ENCODE data around the gene DYNLRB2.
A peak's percentile ranks its signal among the peaks of the same experiment; 100 is the strongest.

DYNLRB2 gene

DNA sequence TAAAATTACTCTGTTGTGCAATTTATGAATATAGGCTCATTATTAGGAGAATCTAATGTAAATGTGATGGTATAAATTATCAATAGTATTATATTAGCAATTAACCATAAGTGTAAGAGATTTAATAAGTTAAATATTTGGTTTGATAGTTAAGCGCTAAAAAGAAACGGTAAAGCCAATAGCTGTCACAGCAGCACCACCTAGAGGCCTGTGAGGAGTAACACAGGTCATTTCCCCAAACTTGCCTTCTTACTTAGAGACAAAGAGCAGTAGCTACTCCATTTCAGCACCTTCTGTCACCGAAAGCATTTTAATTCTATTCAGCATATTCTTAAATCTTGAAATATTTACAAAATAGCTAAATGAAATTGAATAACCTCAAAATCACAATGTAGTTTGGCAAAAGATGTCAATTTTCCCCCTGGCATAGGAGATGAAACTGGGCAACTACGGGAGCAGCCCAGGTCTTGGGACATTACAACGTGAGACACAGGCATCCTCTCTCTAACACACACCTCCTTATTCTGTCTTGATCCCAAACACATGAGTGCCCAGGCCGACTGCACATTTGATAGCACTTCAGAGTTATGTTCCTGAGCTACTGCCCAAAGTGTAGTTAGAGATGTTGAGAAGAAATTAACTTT lies 14.3 kb upstream of the DYNLRB2 start:
- Mint-ChIP-seq H3K27me3 (peaks cover 3% of the 10 kb centered on the region), H3K36me3 (ENCODE audit: low read depth) (no peaks in the 10 kb centered on the region), H3K4me3 (no peak overlapping the region), H3K9me3 (no peaks in the 10 kb centered on the region), H3K4me1 (ENCODE audit: low read depth) (no peaks in the 10 kb centered on the region), H3K27ac (no peak overlapping the region)
- intact Hi-C loops (cut with micrococcal nuclease), result loop anchor here (1.0 to 5.0 kb wide), 4 partner anchors 281 to 1819 kb away; no protein-coding TSS in a partner anchor

DNA sequence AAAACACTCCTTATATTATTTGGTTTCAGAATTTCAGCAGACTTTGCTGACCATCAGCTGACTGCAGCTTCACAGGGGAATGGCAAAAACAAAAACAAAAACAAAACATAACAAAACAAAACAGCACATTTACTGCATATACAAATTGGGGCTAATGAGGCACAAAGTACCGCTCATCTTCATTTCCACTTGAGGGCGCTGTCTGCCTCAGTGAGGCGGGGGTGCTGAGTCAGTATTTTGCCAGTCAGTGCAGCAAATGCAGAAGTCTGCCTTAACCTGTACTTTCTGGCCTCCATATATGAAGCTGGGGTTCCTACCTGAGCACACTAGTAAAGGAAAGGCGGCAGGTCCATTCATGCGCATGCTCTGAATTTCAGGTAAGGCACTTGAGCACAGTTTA lies 13.5 kb upstream of the DYNLRB2 start:
- intact Hi-C loops (cut with micrococcal nuclease), result loop anchor here (1.0 to 5.0 kb wide), 3 partner anchors 280 to 1820 kb away; no protein-coding TSS in a partner anchor
- Mint-ChIP-seq H3K9me3 (no peaks in the 10 kb centered on the region), H3K4me1 (ENCODE audit: low read depth) (no peaks in the 10 kb centered on the region)

DNA sequence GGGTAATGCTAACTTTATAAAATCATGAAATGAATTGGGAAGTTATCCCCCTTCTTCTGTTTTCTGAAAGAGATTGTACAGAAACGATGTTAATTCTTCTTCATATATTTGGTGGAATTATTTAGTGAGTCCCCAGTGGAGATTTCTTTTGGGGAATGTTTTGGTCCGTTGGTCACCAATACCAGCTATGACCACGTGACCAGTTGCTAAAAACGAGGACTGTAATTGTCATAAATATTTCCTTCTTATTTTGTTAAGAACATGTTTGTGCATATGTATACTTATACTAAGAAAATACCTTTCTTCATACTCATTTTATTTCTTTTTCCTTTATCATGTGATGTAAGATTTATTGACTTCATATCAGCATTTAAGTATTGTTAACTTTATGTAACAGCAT lies 10.3 kb upstream of the DYNLRB2 start:
- Mint-ChIP-seq H3K36me3 (ENCODE audit: low read depth) (no peaks in the 10 kb centered on the region), H3K9me3 (no peaks in the 10 kb centered on the region), H3K27ac (no peak overlapping the region), H3K4me3 (no peak overlapping the region), H3K27me3 (peaks cover 18% of the 10 kb centered on the region), H3K4me1 (ENCODE audit: low read depth) (no peaks in the 10 kb centered on the region)
- intact Hi-C loops (cut with micrococcal nuclease), result no loop called here

More for the DNA sequence above, 13.5 kb upstream of the DYNLRB2 start:
- Mint-ChIP-seq H3K36me3 (ENCODE audit: low read depth) (no peaks in the 10 kb centered on the region), H3K27me3 (peaks cover 4% of the 10 kb centered on the region), H3K27ac (no peak overlapping the region), H3K4me3 (no peak overlapping the region)

DNA sequence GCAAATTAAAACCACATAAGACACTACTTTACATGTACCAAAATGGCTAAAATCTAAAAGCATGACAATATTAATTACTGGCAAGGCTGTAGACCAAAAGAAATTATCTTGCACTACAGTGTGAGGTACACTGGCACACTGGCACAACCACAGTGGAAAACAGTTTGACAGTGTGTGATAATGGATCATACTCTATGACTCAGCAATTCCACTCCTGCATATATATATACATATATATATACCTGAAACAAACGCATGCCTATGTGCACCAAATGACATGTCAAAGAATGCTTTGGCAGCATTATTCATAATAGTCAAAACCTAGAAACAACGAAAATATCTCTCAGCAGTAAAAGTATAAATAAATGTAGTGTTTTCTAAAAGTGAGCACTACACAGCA lies 4.6 kb upstream of the DYNLRB2 start:
- Mint-ChIP-seq H3K4me1 (ENCODE audit: low read depth) (peaks cover 9% of the 10 kb centered on the region), H3K4me3 (no peak overlapping the region), H3K27me3 (peaks cover 33% of the 10 kb centered on the region), H3K9me3 (no peaks in the 10 kb centered on the region), H3K27ac (no peak overlapping the region), H3K36me3 (ENCODE audit: low read depth) (no peaks in the 10 kb centered on the region)
- intact Hi-C loops (cut with micrococcal nuclease), result no loop called here

DNA sequence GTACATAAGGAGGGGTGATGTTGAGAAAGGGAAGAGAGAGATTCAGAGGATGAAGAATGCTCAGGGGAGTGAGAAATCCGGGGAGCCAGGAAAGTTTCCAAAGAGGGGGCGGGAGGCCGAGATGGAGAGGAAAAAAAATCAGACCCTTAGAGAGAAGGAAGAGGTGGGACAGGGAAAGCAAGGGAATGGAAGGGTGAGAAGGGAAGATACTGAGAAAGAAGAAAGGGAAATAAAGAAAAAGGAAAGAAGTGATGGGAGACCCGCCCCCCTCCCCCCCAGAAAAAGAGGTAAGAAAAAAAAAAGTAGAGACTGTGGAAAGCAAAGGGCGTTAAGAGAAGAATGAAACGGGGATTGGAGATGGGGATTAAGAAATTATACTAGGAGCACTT lies 507 bp downstream of the DYNLRB2 start:
- Mint-ChIP-seq H3K4me1 (ENCODE audit: low read depth) (peaks cover 12% of the 10 kb centered on the region), H3K27me3 (peaks cover 18% of the 10 kb centered on the region), H3K4me3 (peak overlapping the region; percentile 79), H3K27ac (peak overlapping the region; percentile 89), H3K36me3 (ENCODE audit: low read depth) (no peaks in the 10 kb centered on the region), H3K9me3 (no peaks in the 10 kb centered on the region)
- intact Hi-C loops (cut with micrococcal nuclease), result loop anchor here (5.0 to 10.0 kb wide), 2 partner anchors 114 to 261 kb away; partner anchors contain the start of gene CDYL2

DNA sequence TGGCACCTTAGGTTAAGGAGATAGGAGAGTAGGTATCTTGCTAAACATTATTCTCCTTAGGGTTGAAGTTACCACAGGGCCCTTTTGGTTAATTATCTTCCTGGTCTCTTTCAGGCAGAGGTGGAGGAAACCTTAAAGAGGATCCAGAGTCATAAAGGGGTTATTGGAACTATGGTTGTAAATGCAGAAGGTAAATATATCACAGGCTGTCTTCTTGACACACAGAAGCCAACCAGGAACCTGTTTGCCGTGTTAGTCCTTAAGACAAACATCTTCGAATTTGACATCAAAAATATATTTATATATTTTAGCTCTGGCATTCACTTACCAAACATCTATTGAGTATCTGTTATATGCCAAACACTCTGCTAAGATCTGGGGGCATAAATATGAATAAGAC lies 2.4 kb downstream of the DYNLRB2 start:
- intact Hi-C loops (cut with micrococcal nuclease), result loop anchor here (5.0 to 10.0 kb wide), 2 partner anchors 112 to 259 kb away; partner anchors contain the start of gene CDYL2
- Mint-ChIP-seq H3K4me3 (no peak overlapping the region), H3K9me3 (no peaks in the 10 kb centered on the region), H3K4me1 (ENCODE audit: low read depth) (peaks cover 12% of the 10 kb centered on the region), H3K27me3 (peaks cover 15% of the 10 kb centered on the region), H3K36me3 (ENCODE audit: low read depth) (no peaks in the 10 kb centered on the region), H3K27ac (no peak overlapping the region)

DNA sequence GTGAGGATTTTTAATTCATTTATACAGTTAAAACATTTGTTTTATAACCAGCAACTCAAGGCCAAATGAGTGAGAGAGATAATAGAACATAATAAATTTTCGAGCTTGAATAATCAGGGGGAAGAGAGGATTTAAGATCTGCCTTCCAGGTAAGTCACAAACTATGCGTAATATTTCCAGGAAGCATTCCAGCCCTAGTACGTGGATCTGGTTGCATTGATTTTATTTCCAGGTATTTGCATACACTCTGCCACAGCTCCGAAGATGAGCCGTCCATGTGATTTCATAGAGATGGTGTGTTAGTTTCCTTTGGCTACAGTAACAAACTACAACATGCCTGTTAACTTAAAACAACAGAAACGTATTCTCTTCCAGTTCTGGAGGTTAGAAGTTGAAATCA lies 3.5 kb downstream of the DYNLRB2 start:
- Mint-ChIP-seq H3K4me1 (ENCODE audit: low read depth) (peaks cover 12% of the 10 kb centered on the region), H3K27me3 (peaks cover 10% of the 10 kb centered on the region), H3K9me3 (no peaks in the 10 kb centered on the region), H3K4me3 (no peak overlapping the region), H3K27ac (no peak overlapping the region), H3K36me3 (ENCODE audit: low read depth) (no peaks in the 10 kb centered on the region)
- intact Hi-C loops (cut with micrococcal nuclease), result loop anchor here (5.0 to 10.0 kb wide), 2 partner anchors 110 to 258 kb away; partner anchors contain the start of gene CDYL2

DNA sequence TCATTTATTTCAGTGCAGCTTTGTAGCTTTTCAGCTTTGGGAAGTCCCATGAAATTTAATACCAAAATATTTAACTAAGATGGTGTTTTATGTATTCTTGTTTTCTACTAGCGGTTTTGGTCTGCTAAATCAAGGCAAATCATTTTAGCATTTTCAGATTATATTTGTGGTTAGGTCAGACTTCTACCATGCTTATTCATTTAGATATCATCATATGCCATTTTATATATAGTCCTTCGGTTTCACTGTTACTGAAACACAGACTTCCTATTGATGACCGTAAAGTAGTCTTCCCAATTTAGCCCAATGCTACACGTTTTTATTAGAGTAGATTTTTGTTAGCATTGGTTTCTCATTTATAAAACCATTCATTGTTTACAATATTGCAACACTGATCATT lies 5.5 kb downstream of the DYNLRB2 start:
- peaks cover under 1% of the 10 kb centered on the region for H3K27me3 Mint-ChIP-seq
- no peaks in the 10 kb centered on the region for H3K36me3 Mint-ChIP-seq (ENCODE audit: low read depth)
- H3K27ac Mint-ChIP-seq, result no peak overlapping the region
- intact Hi-C loops (cut with micrococcal nuclease), result loop anchor here (10.0 kb wide), 1 partner anchor 109 kb away; no protein-coding TSS in a partner anchor
- no peaks in the 10 kb centered on the region for H3K9me3 Mint-ChIP-seq
- H3K4me3 Mint-ChIP-seq, result no peak overlapping the region
- H3K4me1 Mint-ChIP-seq (ENCODE audit: low read depth), result peaks cover 2% of the 10 kb centered on the region

DNA sequence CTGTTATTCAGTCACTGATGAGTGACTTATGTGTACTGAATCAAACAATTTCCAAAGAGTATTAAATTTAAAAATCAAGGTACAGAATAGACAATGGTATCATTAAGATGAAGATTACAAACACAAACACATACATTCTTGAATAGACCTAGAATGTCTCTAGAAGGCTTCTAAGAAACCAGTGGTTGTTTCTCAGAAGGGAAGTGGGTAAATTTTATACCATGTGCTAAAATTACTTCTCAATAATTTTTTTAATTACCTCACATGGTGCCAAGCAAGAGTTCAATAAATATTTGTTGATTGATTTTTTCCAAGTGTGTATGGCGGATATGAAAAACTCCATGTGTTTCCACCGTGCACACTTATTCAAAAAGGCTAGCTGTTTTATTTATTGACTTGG lies 6.4 kb downstream of the DYNLRB2 start:
- H3K36me3 Mint-ChIP-seq (ENCODE audit: low read depth), result no peaks in the 10 kb centered on the region
- H3K27ac Mint-ChIP-seq, result no peak overlapping the region
- no peaks in the 10 kb centered on the region for H3K9me3 Mint-ChIP-seq
- intact Hi-C loops (cut with micrococcal nuclease), result loop anchor here (10.0 kb wide), 1 partner anchor 108 kb away; no protein-coding TSS in a partner anchor
- no peaks in the 10 kb centered on the region for H3K4me1 Mint-ChIP-seq (ENCODE audit: low read depth)
- H3K4me3 Mint-ChIP-seq, result no peak overlapping the region
- H3K27me3 Mint-ChIP-seq, result no peaks in the 10 kb centered on the region

DNA sequence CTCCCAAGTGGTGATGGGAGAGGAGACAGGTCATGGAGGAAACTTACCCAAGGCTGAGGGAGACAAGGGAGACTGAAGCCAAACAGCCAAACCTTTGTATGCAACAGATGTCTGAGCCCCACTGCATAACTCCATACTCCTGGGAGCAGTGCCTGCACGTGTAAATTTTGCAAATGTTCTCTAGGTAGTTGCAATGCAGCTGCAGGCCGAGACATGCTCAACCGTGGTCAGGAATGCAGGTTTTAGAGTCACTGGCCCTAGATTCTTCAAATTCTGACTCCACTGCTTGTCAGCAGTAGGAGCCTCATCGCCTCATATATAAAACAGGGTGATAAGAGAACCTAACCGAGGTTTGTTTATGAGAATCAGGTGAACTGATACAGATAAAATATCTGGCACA lies 11.5 kb downstream of the DYNLRB2 start:
- no peak overlapping the region for H3K27ac Mint-ChIP-seq
- no peaks in the 10 kb centered on the region for H3K27me3 Mint-ChIP-seq
- H3K4me1 Mint-ChIP-seq (ENCODE audit: low read depth), result peaks cover 6% of the 10 kb centered on the region
- no peak overlapping the region for H3K4me3 Mint-ChIP-seq
- intact Hi-C loops (cut with micrococcal nuclease), result no loop called here
- H3K36me3 Mint-ChIP-seq (ENCODE audit: low read depth), result no peaks in the 10 kb centered on the region
- no peaks in the 10 kb centered on the region for H3K9me3 Mint-ChIP-seq

DNA sequence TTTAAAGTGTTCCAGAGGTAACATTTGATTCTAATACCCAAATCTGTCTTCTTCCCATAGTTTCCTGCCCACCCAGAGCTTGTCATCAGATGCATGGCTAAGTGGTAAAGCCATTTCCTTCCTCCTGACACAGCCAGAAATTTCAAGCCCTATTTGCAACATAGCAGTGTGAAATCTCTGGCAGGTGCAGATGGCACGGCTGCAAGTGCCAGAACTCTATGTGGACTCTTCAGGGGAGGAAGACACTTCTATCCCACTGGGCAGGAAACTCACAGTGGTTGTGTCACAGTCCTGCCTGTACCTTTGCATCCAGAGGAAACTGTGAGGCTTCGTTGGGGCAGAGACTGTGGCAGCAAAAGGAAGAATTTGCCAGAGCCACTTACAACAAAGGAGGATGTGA lies 13.2 kb downstream of the DYNLRB2 start:
- intact Hi-C loops (cut with micrococcal nuclease), result no loop called here
- H3K9me3 Mint-ChIP-seq, result no peaks in the 10 kb centered on the region
- no peaks in the 10 kb centered on the region for H3K36me3 Mint-ChIP-seq (ENCODE audit: low read depth)
- H3K27ac Mint-ChIP-seq, result no peak overlapping the region
- H3K4me1 Mint-ChIP-seq (ENCODE audit: low read depth), result peaks cover 6% of the 10 kb centered on the region
- no peaks in the 10 kb centered on the region for H3K27me3 Mint-ChIP-seq
- no peak overlapping the region for H3K4me3 Mint-ChIP-seq

DNA sequence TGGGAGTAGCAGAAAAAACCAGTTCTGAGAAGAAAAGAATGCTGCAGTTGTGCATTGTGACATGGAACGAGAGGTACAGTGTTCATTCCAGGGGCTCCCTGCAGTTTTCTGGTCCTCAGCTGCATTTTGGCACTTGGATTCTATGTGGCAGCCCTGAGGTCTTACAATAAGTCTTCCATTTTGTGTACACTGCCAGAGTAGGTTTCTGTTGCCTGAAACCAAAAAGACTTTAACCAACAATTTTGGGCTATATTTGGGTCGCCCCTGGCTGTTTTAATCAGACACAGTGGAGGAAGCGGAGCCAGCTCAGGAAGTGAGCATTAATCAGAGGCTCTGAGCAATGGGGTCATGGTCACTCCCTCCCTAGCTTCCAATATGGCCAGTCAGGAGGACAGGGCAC lies 15.7 kb downstream of the DYNLRB2 start:
- Mint-ChIP-seq H3K36me3 (ENCODE audit: low read depth) (no peaks in the 10 kb centered on the region), H3K27ac (no peak overlapping the region)
- intact Hi-C loops (cut with micrococcal nuclease), result no loop called here

DNA sequence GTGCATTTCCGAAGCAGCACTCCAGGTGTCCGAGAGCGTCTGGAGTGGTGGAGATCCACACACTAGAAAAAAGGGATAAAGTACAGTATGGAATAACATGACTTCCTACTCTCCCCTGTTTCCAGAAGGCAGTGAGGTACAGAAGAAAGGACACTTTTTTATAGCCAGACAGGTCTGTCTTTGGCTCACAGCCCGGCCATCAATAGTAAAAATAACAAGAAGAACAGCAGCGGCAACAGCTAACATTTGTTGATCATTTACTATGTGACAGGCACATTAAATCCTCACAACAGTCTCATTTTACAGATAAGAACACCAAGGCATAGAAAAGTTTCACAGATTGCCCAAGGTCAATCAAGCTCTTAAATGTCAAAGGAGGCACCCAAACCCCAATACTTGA lies 16.2 kb downstream of the DYNLRB2 start:
- H3K36me3 Mint-ChIP-seq (ENCODE audit: low read depth), result no peaks in the 10 kb centered on the region
- H3K27me3 Mint-ChIP-seq, result peaks cover 5% of the 10 kb centered on the region
- no peaks in the 10 kb centered on the region for H3K9me3 Mint-ChIP-seq
- intact Hi-C loops (cut with micrococcal nuclease), result no loop called here
- peaks cover 6% of the 10 kb centered on the region for H3K4me1 Mint-ChIP-seq (ENCODE audit: low read depth)
- H3K27ac Mint-ChIP-seq, result no peak overlapping the region
- H3K4me3 Mint-ChIP-seq, result no peak overlapping the region

More for the DNA sequence above, 15.7 kb downstream of the DYNLRB2 start:
- H3K9me3 Mint-ChIP-seq, result no peaks in the 10 kb centered on the region
- H3K4me3 Mint-ChIP-seq, result no peak overlapping the region
- peaks cover 6% of the 10 kb centered on the region for H3K4me1 Mint-ChIP-seq (ENCODE audit: low read depth)
- H3K27me3 Mint-ChIP-seq, result peaks cover 4% of the 10 kb centered on the region

DNA sequence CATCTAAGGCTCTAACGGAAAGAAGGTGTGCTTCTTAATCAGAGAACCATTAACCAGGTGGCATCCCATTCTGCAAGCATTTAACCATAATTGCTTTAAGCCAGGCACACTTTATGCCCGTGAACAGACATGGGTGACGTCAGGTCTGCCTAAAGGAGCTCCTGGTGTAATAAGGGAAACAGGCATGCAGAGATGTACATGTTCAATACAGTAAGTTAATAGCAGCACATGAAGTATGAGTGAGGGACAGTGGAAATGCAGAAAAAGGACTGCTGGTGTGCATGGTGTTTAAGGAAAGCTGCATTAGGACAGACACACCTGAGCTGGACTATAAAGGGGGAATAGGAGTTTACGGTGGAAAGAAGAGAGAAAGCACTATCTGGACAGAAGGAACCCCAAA lies 18.6 kb downstream of the DYNLRB2 start:
- intact Hi-C loops (cut with micrococcal nuclease), result no loop called here

DNA sequence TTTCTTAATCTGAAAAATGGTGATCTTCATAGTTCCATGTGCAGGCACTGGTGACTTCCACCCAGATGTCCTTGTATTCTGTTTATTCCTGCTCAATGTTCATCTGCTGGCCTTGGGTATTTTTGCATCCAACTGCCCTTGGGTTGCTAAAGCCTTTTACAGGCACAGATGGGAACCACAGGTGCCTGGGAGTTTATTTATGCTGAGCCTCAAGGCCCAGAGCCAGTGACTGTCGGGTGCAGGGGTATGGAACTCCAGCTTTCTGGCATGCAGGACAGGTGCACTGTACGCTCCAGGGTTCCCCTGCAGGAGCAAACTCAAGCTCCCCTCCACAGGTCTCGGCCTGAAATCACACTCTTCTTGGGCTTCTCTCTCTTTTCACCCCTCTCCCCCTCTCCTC lies 22.3 kb downstream of the DYNLRB2 start:
- intact Hi-C loops (cut with micrococcal nuclease), result no loop called here
- no peak overlapping the region for H3K4me3 Mint-ChIP-seq
- H3K4me1 Mint-ChIP-seq (ENCODE audit: low read depth), result no peaks in the 10 kb centered on the region
- no peaks in the 10 kb centered on the region for H3K9me3 Mint-ChIP-seq
- no peak overlapping the region for H3K27ac Mint-ChIP-seq
- H3K36me3 Mint-ChIP-seq (ENCODE audit: low read depth), result no peaks in the 10 kb centered on the region
- H3K27me3 Mint-ChIP-seq, result peaks cover 16% of the 10 kb centered on the region

More for the DNA sequence above, 18.6 kb downstream of the DYNLRB2 start:
- Mint-ChIP-seq H3K4me3 (no peak overlapping the region), H3K27ac (no peak overlapping the region), H3K4me1 (ENCODE audit: low read depth) (peaks cover under 1% of the 10 kb centered on the region), H3K9me3 (no peaks in the 10 kb centered on the region), H3K36me3 (ENCODE audit: low read depth) (no peaks in the 10 kb centered on the region), H3K27me3 (peaks cover 7% of the 10 kb centered on the region)
